HG02623 (cell line): ENCODE data around the gene RSL1D1.
"Not testable (repeated sequence)": the region's sequence is repeated elsewhere in the genome, so short reads cannot be mapped to it uniquely, and the experiment has no call there.

ENCODE experiments used
- ATAC-seq: cut with Tn5 transposase; IDR thresholded peaks from one replicate; pipeline ENCODE4 v1.9.1; 2021; ENCODE audit warnings: moderate library complexity; ENCODE audit not compliant: unreplicated experiment

Gene RSL1D1

GRCh38 chr16:11844499-11844898 is 6.8 kb downstream of the RSL1D1 start:
- no peak for ATAC-seq

- no peak for ATAC-seq
These were observed 7.5 kb downstream of the RSL1D1 start for GRCh38 chr16:11843861-11844260.

- ATAC-seq, result no peak
These were observed 8.1 kb downstream of the RSL1D1 start for GRCh38 chr16:11843206-11843605.

GRCh38 chr16:11841026-11841425 is 10.3 kb downstream of the RSL1D1 start:
- ATAC-seq, result no peak

GRCh38 chr16:11836650-11837244 is 14.6 kb downstream of the RSL1D1 start:
- no peak for ATAC-seq

GRCh38 chr16:11835891-11836649 is 15.3 kb downstream of the RSL1D1 start:
- no peak for ATAC-seq

- no peak for ATAC-seq
These were observed 16.0 kb downstream of the RSL1D1 start for GRCh38 chr16:11835309-11835708.

GRCh38 chr16:11833951-11834695 is 17.2 kb downstream of the RSL1D1 start:
- no peak for ATAC-seq

- ATAC-seq, result no peak
These were observed 22.6 kb downstream of the RSL1D1 start for GRCh38 chr16:11828696-11829095.

GRCh38 chr16:11825520-11826165 is 25.7 kb downstream of the RSL1D1 start:
- not testable (repeated sequence) for ATAC-seq

- no peak for ATAC-seq
These were observed 27.0 kb downstream of the RSL1D1 start for GRCh38 chr16:11824362-11824761.

- not testable (repeated sequence) for ATAC-seq
These were observed 27.7 kb downstream of the RSL1D1 start for GRCh38 chr16:11823645-11824044.

- ATAC-seq, result no peak
These were observed 31.5 kb downstream of the RSL1D1 start for GRCh38 chr16:11819798-11820197.

GRCh38 chr16:11818970-11819369 is 32.4 kb downstream of the RSL1D1 start:
- not testable (repeated sequence) for ATAC-seq

GRCh38 chr16:11816123-11816522 is 35.2 kb downstream of the RSL1D1 start:
- no peak for ATAC-seq

- ATAC-seq, result not testable (repeated sequence)
These were observed 36.5 kb downstream of the RSL1D1 start for GRCh38 chr16:11814800-11815199.

- ATAC-seq, result no peak
These were observed 44.6 kb downstream of the RSL1D1 start for GRCh38 chr16:11806721-11807120.

GRCh38 chr16:11805556-11805955 is 45.8 kb downstream of the RSL1D1 start:
- ATAC-seq, result no peak

GRCh38 chr16:11801481-11802021 is 49.8 kb downstream of the RSL1D1 start:
- no peak for ATAC-seq

GRCh38 chr16:11800382-11800718 is 51.0 kb downstream of the RSL1D1 start:
- ATAC-seq, result no peak
